ENCODE measurements around the gene MBOAT1. TPM values are rescaled to one million over a fixed set of nuclear protein-coding genes. Genes with fewer than 3 reads are reported as not detected.

The MBOAT1 gene
- total and polyA plus RNA-seq, 2 experiments from 2014 or later, result 0.74 to 10.4 TPM

DNA sequence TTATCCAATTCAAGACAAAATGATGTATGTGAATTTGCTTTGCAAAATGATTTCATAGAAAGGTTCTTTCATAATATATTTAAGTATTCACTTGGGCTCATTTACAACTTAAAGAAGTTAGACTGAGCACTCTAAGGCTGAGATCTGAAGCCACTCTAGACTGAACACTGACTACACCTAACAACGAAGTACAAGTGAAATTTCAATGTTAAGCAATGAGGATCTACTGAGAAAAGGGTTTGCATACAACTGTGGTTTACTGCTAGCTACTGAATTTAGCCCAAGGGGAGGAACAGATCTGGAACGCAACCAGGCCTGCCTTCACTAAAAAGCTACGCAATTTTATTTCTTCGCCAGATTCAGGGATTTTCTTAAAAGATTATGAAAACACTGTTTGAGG, 106.4 kb downstream of the MBOAT1 start:
- Histone ChIP-seq H3K9me2 (replicated peaks; ENCODE audit: insufficient read depth) (no peaks in the 10 kb centered on the region), H3K27ac (no peak overlapping the region), H3K4me3 (no peak overlapping the region), H3K4me1 (ENCODE audit: insufficient read depth) (no peaks in the 10 kb centered on the region), H3K4me2 (no peak overlapping the region), H2AFZ (no peak overlapping the region), H3K27me3 (no peaks in the 10 kb centered on the region), H3K36me3 (replicated peaks; ENCODE audit: insufficient read depth, low read depth) (no peaks in the 10 kb centered on the region), H3K9me3 (ENCODE audit: low read depth) (no peaks in the 10 kb centered on the region), H3K79me2 (no peaks in the 10 kb centered on the region), H4K20me1 (ENCODE audit: insufficient read depth, poor library complexity, severe bottlenecking) (no peaks in the 10 kb centered on the region)
- TF ChIP-seq CTCF (IDR thresholded peaks at IDR 0.05; ENCODE audit: poor library complexity) (no peak), EZH2phosphoT487 (IDR thresholded peaks at IDR 0.05; ENCODE audit: low read depth, severe bottlenecking, unreplicated experiment) (no peak)
- 94% methylated on average over 4 of the region's 4 CpGs for WGBS (ENCODE audit: low lambda C conversion rate, missing lambda C conversion rate)
- DNase-seq (ENCODE audit: low spot score), result no peak

DNA sequence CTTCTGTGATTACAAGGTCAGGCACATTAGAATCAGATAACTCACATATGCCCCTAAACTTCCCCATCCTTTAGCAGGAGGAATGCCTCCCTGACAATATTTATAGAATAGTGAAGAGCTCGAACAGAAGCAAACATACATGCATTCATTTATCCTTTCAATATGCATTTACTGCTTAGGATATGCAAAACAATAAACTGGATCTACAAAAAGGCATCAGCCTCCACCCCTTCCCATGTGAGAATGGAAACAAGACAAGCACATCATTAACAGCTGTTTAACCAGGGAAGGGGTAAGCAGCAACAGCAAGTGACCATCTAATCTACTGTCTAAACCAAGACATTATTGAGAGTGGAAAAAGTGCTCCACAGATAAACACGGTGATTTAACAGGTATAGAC, 107.6 kb downstream of the MBOAT1 start:
- no peak overlapping the region for H3K4me2 ChIP-seq
- H3K27ac ChIP-seq, result no peak overlapping the region
- H4K20me1 ChIP-seq (ENCODE audit: insufficient read depth, poor library complexity, severe bottlenecking), result no peaks in the 10 kb centered on the region
- H3K79me2 ChIP-seq, result no peaks in the 10 kb centered on the region
- no peak overlapping the region for H2AFZ ChIP-seq
- no peak for DNase-seq (ENCODE audit: low spot score)
- H3K4me1 ChIP-seq (ENCODE audit: insufficient read depth), result no peaks in the 10 kb centered on the region
- H3K36me3 ChIP-seq (replicated peaks; ENCODE audit: insufficient read depth, low read depth), result no peaks in the 10 kb centered on the region
- H3K27me3 ChIP-seq, result no peaks in the 10 kb centered on the region
- H3K9me2 ChIP-seq (replicated peaks; ENCODE audit: insufficient read depth), result no peaks in the 10 kb centered on the region
- H3K4me3 ChIP-seq, result no peak overlapping the region
- WGBS (ENCODE audit: low lambda C conversion rate, missing lambda C conversion rate), result 81% methylated on average over 2 of the region's 2 CpGs
- no peak for TF ChIP-seq EZH2phosphoT487 (IDR thresholded peaks at IDR 0.05; ENCODE audit: low read depth, severe bottlenecking, unreplicated experiment)
- TF ChIP-seq CTCF (IDR thresholded peaks at IDR 0.05; ENCODE audit: poor library complexity), result no peak
- TF ChIP-seq EZH2 (IDR thresholded peaks at IDR 0.05; ENCODE audit: borderline replicate concordance), result no peak
- no peaks in the 10 kb centered on the region for H3K9me3 ChIP-seq (ENCODE audit: low read depth)

DNA sequence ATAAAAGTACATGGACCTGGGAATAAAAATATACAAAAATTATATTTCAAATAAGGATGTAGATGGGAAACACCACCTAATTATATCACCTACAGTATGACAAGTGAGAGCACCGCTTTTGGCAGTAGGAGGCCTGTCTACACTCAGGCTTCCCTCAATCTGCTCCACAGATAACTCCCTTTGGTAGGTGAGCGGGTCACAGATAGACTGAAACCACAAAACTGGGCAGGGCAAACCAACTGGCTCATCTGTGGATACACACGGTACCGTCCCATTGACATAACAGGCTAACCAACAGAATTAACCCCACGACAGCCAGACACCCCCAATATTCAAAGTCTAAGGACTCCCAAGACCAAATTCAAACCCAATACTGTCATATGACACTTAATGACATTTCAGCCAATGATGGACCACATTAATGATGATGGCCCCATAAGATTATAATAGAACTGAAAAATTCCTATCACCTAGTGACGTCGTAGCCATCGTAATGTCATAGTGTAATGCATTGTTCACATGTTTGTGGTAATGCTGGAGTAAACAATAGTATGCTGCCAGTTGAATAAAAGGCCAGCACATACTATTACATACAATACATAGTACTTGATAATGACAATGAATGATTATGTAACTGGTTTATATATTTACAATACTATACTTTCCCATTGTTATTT, 109.7 kb downstream of the MBOAT1 start:
- Histone ChIP-seq H3K9me3 (ENCODE audit: low read depth) (no peaks in the 10 kb centered on the region), H3K27me3 (no peaks in the 10 kb centered on the region), H3K4me3 (no peak overlapping the region), H3K79me2 (no peaks in the 10 kb centered on the region), H3K4me2 (no peak overlapping the region), H3K36me3 (replicated peaks; ENCODE audit: insufficient read depth, low read depth) (no peaks in the 10 kb centered on the region), H3K4me1 (ENCODE audit: insufficient read depth) (no peaks in the 10 kb centered on the region), H3K9me2 (replicated peaks; ENCODE audit: insufficient read depth) (no peaks in the 10 kb centered on the region), H4K20me1 (ENCODE audit: insufficient read depth, poor library complexity, severe bottlenecking) (no peaks in the 10 kb centered on the region), H3K27ac (no peak overlapping the region), H2AFZ (no peak overlapping the region)
- DNase-seq (ENCODE audit: low spot score), result no peak
- WGBS (ENCODE audit: low lambda C conversion rate, missing lambda C conversion rate), result 89% methylated on average over 8 of the region's 8 CpGs
- TF ChIP-seq CTCF (IDR thresholded peaks at IDR 0.05; ENCODE audit: poor library complexity) (no peak), EZH2 (IDR thresholded peaks at IDR 0.05; ENCODE audit: borderline replicate concordance) (no peak)

- Histone ChIP-seq H4K20me1 (ENCODE audit: insufficient read depth, poor library complexity, severe bottlenecking) (no peaks in the 10 kb centered on the region), H3K27me3 (no peaks in the 10 kb centered on the region), H3K4me2 (no peak overlapping the region), H3K4me3 (no peak overlapping the region), H3K27ac (no peak overlapping the region), H3K9me2 (replicated peaks; ENCODE audit: insufficient read depth) (no peaks in the 10 kb centered on the region), H2AFZ (no peak overlapping the region), H3K36me3 (replicated peaks; ENCODE audit: insufficient read depth, low read depth) (no peaks in the 10 kb centered on the region), H3K9me3 (ENCODE audit: low read depth) (no peaks in the 10 kb centered on the region), H3K79me2 (no peaks in the 10 kb centered on the region), H3K4me1 (ENCODE audit: insufficient read depth) (no peaks in the 10 kb centered on the region)
- 90% methylated on average over 5 of the region's 5 CpGs for WGBS (ENCODE audit: low lambda C conversion rate, missing lambda C conversion rate)
- TF ChIP-seq EZH2 (IDR thresholded peaks at IDR 0.05; ENCODE audit: borderline replicate concordance), result no peak
- no peak for DNase-seq (ENCODE audit: low spot score)
Measured at GRCh38 chr6:20099156-20099555, 113.1 kb downstream of the MBOAT1 start.

Measured in hepatocyte (in vitro differentiated cells).